ENCODE measurements around the gene NPY2R.
A peak's percentile ranks its signal among the peaks of the same experiment; 100 is the strongest.

NPY2R gene, protein sequence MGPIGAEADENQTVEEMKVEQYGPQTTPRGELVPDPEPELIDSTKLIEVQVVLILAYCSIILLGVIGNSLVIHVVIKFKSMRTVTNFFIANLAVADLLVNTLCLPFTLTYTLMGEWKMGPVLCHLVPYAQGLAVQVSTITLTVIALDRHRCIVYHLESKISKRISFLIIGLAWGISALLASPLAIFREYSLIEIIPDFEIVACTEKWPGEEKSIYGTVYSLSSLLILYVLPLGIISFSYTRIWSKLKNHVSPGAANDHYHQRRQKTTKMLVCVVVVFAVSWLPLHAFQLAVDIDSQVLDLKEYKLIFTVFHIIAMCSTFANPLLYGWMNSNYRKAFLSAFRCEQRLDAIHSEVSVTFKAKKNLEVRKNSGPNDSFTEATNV

DNA sequence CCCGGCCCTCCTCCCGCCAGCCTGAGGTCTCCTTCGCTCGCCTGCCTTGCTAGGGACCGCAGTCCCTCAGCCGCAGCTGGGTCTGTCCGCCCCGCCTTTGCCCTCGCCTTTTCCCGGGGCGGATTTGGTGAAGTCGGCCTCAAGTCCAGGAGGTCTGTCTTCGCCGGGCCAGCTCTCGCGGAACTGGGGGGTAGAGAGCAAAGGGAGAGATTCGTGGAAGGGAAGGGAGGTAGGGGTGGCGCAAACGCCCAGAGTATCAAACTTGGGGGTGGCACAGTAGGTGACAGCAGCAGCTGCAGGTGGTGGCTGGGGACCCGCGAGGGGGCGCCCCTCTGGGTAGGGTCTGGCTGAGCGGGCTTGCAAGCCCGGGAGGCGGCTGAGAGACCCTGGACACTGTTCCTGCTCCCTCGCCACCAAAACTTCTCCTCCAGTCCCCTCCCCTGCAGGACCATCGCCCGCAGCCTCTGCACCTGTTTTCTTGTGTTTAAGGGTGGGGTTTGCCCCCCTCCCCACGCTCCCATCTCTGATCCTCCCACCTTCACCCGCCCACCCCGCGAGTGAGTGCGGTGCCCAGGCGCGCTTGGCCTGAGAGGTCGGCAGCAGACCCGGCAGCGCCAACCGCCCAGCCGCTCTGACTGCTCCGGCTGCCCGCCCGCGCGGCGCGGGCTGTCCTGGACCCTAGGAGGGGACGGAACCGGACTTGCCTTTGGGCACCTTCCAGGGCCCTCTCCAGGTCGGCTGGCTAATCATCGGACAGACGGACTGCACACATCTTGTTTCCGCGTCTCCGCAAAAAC lies at the start of gene NPY2R:
Gene NPY2R (plus strand): TSS at position 379 of the 797 bp plus-strand sequence. CDS start 5,304 bp downstream, outside the sequence.
- DNase-seq = peak in 1 of 14 donors; percentile 52

DNA sequence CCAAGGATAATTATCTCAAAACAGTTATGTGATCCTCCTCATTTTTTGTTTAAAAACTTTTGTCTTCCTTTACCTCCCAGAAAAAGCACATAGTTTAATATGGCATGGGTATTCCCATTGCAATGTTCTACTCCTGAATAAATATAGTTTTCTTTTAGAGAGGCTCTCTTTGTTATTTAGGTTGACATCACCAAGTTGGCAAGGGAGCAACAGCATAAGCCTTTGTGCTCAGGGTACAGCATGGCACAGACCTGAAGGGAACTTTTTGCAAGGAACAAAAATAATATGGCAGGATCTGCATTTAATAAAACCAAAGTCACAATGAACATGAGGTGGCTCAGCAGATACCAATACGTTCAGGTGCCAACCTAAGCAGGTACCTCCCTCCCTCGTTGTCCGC lies 47.1 kb upstream of the NPY2R start:
- peak in 1 of 14 donors; percentile 10 for DNase-seq

DNA sequence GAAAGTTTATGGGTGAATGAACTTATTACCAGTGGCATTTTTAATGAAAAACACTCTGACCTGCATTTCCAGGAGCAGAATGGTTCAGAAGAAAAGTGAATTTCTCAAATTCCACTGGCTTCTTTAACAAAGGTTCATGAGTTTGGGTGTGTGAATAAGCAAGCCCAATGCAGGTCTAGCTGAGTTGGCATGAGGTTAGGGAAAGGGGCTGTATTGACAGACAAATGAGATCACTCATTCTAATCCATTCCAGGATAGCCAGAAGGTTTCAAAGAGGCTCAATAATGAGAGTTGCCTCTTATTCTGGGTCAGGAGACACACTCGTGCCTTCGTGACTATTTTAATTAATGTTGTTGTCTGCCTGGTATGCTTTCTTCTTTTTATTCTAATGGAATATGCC lies 43.7 kb upstream of the NPY2R start:
- DNase-seq = no peak

DNA sequence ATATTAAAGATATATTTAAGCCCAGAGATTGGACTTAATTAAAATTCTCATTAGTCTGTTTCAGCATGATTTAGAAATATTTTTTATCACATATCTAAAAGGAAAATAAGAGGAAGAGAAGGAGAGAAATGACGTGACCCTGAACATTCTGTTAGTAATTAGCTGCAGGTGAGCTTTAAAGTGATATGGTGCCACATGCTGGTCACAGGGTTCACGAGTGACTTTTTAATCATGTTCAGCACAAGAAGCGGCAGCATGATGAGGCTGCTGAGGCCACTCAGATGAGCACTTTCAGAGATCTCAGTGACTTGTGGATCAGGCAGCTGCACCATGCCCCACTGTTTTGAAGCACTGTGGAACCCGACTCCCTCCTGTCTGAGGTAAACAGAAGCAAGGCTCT lies 37.9 kb upstream of the NPY2R start:
- DNase-seq = no peak

DNA sequence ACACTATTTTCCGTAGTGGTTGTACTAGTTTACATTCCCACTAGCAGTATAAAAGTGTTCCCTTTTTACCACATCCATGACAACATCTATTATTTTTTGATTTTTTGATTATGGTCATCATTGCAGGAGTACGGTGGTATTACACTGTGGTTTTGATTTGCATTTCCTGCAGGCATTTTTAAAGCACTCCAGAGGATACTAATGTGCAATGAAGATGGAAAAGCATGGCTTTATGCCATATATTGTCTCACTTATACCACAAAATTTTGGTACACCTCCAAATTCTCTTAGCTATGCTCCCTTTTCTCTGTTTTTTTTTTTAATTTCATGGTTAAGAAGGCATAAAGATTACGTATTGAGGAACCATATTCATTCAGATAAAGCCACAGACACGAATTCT lies 35.1 kb upstream of the NPY2R start:
- no peak for DNase-seq

DNA sequence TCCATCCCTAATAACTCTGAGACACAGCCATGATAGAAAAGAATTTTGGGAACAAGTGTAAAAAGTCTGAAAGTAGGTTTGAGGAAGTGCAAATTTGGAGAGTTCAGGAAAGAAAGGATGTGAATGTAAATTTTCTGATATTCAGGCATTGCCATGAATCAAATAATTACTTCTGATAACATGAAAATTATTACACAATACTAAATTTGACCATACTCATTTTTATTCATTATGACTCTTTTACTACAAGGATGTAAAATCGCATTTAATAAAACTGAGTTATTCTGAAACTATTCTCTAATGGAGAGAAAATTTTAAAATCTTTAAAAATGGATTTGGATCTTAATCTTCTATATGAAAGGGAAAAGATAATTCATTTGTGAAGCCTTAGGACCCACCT lies 33.8 kb upstream of the NPY2R start:
- no peak for DNase-seq

DNA sequence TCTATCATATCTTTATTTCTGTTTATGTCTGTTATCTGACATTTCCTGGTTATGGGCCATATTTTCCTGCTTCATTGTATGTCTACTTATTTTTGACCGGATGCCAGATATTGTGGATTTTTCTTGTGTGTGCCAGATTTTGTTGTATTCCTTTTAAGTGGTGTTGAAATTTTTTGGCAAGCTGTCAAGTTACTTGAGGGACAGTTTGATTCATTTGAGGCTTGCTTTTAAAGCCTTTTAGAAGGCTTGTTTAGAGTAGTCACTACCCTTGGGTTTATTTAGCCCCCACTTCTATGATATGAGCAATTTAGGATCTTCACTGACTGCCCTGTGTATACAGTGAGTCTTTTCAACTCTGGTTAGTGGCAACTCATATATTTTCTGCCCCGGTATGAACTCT lies 29.2 kb upstream of the NPY2R start:
- no peak for DNase-seq

DNA sequence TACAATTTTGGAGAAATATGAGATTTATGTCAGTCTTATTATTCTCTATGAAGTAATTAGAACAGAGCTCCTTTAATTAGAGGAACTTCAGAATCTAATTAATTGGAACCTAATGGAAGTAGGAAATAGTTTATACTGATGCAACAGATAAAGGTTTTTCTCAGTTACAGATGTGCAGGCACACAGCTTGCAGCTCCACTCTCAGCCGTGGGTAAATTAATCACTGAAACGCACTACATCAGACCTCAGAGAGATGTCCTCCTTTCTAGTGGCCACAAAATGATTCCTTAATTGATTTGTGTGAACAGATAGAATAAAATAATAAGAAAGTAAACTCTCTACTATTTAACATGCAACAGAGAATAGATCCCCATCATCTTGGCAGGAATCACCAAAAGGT lies 21.5 kb upstream of the NPY2R start:
- DNase-seq = no peak

DNA sequence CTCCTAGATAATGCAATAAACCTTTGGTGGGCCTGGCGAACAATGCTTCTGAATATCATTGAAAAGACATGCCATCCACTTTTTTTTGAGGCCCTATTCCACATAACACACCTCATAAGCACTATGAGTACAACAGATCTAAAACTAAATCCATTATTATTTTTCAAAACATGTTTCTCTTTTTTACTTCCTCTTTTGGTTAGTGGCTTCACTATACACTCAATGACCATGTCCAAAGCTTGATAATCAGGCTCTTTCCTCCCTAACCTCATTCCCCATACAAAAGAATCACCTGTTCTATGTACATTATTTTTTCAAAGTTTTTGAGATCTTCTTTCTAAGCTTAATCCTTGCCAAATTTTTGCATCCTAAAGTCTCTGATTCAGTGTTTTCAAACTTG lies 20.4 kb upstream of the NPY2R start:
- no peak for DNase-seq

DNA sequence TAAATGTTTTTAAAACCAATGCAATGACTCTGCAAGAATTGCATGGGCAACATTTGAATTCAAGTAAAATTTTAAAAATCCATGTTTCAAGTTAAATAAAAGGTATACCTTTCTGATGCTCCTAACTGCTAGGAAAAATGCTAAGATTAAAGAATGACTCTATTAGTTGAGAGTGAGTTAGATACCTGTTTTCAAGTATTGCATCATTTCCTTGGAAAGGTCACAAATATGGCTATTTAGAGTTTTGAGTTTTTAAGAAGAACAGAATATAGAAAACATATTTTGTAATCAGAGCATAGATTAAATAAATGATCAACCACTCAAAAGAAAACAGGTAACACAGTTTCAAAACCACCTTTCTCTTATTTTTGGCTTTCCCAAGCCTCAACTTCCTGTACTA lies 18.3 kb upstream of the NPY2R start:
- no peak for DNase-seq

DNA sequence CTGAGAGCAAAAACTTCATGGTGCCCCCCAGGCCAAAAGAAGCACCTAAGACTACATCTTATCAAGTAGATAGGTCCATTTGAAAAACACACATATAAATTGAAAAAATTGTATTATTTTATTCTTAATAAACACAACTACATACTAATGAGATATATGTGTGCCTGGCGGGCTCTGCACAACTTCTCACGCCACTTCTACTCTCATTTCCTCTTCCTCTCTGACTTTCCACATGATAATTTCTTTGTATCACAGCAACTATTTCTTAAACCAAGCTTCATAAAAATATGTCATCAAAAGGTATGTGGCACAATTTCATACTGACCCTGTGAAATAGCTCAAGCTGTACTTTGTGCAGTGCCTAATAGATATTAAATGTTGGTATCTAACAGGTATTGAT lies 10.7 kb upstream of the NPY2R start:
- no peak for DNase-seq

DNA sequence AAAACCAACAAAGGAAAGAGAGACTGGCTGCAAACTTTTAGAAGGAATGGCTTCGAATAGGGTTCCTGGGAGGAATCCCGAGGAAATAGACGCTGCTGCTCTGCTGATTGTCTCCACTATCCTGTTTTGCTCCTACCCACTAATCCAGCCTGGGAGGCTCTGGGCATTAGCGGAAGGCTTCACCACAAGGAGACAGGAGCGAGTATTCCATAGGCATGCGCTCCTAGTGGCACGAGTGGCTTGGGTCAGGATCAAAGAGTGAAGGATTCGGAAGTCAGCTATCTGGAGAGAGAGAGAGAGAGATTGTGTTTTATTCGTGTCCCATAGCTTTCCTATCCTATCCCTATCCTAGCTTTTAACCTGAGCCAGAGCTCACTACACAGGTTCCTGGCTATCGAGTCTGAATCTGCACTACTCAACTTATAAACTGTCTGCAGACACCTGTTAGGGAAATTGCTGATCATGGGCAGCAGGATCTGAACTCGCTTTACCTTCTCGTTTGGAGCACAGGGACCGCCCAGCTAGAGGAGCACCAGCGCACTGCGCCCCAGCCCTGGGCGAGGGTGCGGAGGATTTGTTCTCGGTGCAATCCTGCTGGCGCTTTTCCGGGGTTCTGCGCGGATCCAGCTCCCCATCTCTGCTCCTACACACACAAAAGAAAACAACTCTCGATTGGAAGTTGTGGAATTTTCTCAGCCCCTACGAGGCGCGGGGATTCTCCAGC lies 740 bp upstream of the NPY2R start:
- DNase-seq = peak in 2 of 14 donors; percentile 1 to 37

DNA sequence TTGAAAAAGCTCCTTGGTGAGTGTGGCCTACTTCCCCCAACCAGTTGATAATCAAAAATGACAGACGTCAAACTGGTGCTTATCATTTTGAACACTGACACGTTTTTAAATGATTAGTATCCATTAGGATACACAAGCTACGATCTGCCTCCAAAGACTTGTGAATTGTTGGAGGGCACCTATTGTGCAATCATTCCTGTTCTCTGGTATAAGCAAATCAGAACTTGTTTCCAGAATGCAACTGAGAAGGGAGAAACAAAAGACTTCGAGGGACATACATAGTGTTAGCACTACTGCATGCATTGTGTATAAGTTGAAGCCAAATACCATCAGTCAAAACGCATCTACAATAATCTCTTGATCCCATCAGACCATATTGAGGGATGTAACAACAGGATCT lies 11.6 kb downstream of the NPY2R start:
- DNase-seq = no peak

DNA sequence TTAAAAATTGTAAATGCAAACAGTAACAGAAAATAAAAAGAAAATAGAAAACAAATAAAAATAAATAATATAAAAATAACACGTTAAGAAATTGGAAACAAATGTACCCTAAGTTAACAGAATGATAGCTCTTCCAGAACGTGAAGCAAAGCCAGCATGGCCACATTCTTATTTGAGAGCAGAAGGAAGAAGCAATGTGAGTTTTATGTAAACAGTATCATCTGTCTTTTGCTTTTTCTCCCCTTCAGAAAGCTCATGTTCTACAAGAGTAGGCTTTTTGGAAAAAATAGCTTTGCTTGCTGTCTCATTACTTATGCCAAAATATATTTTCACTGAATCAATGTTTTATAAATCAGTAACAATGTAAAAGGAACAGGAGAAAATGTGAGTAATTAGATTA lies 18.7 kb downstream of the NPY2R start:
- DNase-seq = no peak

DNA sequence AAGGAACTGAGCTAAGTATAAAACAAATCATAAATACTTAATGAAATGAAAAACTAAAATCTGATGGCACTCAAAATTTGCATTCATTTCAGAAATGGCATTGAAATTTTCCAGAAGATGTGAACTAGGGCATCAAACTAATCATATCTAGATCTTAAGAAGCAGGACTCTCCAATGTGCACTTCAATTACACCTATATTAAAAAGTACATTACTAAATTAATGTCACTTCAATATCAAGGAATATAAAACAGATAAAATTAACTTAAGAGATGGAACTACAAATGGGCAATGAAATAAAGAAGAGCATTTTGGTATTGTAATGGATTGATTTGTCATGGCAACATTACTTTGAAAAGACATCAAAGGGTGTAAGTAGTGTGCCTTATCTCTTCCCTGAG lies 20.3 kb downstream of the NPY2R start:
- DNase-seq = no peak

DNA sequence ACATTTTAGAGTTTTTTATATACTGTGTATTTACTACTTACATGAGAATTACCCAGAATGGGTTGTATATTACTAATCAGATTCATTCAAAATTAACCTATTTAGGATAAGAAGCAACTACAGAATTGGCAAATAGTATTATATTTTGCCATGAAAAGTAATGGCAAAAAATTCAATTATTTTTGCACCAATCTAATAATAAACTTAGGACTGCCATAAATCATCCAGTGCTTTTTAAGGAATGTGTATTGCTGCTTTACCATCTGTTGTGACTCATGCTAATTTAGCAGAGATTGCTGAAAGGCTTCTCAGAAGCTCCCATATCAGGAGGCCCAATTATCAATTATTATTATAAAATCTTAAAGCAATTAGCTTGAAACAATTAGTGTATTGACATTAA lies 24.0 kb downstream of the NPY2R start:
- DNase-seq = no peak

DNA sequence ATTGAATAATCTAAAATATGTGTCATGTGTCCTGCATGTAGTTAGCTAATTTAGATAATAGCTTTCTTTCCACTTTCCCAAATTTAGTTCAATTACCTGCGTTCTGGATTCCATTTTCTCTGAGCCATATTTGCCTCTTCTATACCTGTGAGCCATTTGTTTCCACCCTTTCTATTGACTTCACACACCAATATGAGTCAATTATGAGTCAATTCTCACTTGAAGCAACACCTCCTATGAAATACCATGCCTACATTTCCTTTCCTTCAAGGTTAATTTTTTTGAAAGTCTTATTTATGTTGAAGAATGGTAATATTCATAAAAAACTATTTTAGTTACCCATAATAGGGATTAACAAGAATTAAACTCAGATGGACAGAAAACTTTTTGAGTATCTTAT lies 25.8 kb downstream of the NPY2R start:
- no peak for DNase-seq

DNA sequence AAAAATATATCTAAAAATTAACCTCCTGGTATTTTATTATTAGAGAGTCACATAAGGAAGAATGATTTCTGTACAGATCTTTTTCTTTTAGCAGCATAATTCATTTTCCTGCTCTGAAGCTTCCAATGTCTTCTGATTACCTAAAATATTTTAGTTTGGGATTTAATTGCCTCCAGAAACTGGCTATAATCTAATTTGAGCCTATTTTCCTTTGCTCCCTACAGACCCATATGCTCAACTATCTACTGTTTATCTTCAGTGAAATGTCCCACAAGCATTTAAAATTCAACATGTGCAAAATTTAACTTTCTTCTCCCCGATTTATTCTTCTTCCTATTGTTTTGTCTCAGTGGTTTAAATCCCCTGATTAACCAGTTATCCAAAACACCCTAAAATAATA lies 29.1 kb downstream of the NPY2R start:
- no peak for DNase-seq

DNA sequence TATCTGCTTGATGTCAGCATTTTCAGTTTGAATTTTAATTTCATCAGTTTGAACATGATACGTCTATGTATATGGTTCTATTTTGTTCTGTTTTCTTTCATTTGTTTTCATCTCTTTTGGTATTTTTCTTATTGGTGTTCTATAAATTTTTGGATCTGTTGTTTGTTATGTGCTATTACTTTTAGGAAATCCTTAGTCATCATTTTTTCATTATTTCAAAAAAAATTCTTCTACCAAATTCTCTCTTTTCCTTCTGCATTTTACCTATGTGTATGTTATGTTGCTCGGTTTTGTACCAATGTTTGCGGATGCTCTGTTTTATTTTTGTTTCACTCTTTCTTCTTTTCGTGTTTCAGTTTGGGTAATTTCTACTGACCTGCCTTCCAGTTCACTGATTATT lies 32.8 kb downstream of the NPY2R start:
- no peak for DNase-seq

DNA sequence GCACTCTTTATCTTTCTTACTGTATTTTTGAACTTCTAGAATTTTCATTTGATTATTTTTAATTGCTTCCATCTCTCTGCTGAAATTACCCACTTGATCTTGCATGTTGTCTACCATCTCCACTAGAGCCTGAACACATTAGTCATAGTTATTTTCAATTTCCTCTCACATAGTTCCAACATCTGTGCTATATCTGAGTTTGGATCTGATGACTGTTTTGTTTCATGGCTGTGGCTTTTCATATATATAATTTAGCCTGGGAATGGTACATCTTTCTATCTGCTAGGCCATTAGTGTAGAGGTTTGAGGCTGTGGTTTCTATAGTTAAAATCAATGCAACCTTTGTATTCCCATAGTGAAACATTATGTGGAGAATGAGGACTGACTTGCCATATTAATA lies 33.2 kb downstream of the NPY2R start:
- DNase-seq = no peak

DNA sequence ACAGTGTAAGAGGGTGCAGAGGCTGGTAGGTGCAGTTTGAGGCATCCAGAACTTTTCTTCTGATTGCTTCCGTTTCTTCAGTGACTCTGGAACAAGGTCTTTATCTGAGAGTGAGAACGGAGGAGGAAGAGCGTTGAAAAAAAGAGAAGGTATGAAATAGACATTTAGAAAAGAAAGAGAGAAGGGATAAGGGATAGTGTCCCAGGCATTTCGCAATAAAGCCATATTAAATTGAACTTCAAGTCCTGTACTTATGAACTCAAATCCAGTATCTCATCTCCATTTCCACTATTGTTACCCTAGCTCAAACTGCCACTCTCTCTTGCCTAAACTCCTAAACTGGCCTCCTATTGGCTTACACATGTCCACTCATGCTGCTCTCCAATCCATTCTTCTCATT lies 36.7 kb downstream of the NPY2R start:
- no peak for DNase-seq

DNA sequence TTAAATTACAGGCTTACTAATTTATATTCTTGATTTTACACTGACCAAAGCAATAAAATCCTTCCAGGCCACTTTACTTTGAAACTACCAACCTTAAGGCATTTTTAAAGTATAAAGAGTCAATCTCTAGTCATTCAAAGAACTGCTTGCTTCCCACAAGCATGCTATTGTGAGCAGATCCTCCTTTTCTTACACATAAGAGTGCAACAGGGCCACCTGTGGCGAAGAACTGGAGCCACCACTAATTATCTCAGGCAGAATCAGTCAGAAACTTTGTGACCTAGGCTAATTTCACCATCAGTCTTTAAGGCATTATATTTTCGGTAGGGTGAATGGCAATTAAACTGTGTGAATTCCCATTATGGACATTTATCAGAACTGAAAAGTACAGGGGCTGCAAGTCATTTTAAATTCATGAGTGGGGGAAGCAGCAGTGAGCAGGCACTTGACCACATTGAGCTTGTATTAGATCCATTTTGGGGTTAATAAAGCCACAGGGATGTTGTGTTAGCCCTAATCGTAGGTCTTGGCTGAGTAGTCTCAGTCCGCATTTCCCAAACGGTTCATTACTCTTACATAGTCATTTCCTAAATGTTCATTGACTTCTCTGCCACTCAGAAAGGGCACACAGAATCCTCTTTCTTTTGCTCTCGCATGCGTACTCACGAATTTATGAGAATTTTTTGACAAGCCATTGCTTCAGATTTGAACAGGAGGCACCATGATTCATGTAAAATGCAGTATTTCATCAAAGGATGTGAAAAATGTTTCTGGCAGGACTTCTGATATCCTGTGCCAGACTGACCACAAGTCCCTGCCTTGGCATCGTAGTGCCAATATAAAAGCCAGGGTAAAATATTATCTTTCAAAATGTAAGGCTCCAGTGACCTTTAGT lies 39.8 kb downstream of the NPY2R start:
- no peak for DNase-seq

Data from C1 segment of cervical spinal cord (tissue), 14 donors.